ENCODE results near the gene GALNT17.

GRCh38 chr7:71227126-71227525, 95.2 kb downstream of the GALNT17 start:
- TF ChIP-seq EZH2 (IDR thresholded peaks at IDR 0.05; ENCODE audit: borderline replicate concordance, low read depth, low read length, poor library complexity, severe bottlenecking): no peak
- TF ChIP-seq CTCF (conservative IDR thresholded peaks at IDR 0.05; ENCODE audit: low read depth, low read length): no peak

Measured in A673 (cell line).